GM12864 (cell line): ENCODE measurements around the gene WBP2.
"Not testable (repeated sequence)": the region's sequence is repeated elsewhere in the genome, so short reads cannot be mapped to it uniquely, and the experiment has no call there.

Experiments
- DNase-seq: peaks from one replicate; pipeline ENCODE4 v3.0.0-alpha.2; 2011; ENCODE audit warnings: low read depth
- H3K4me3 ChIP-seq: 2 replicates; pipeline ENCODE4 v1.5.1; 2011; ENCODE audit warnings: mild to moderate bottlenecking, low read depth, low read length, control low read depth
- TF ChIP-seq, protein P1 (sequence below): IDR thresholded peaks from 2 replicates; pipeline ENCODE4 v1.5.1; 2011; ENCODE audit warnings: low read depth, mild to moderate bottlenecking, moderate library complexity, low read length, control low read depth, inconsistent platforms; ENCODE audit errors: missing control alignments

WBP2 gene

GRCh38 chr17:75872434-75873351 is 17.6 kb upstream of the WBP2 start:
- DNase-seq = no peak
- TF ChIP-seq, protein P1, sequence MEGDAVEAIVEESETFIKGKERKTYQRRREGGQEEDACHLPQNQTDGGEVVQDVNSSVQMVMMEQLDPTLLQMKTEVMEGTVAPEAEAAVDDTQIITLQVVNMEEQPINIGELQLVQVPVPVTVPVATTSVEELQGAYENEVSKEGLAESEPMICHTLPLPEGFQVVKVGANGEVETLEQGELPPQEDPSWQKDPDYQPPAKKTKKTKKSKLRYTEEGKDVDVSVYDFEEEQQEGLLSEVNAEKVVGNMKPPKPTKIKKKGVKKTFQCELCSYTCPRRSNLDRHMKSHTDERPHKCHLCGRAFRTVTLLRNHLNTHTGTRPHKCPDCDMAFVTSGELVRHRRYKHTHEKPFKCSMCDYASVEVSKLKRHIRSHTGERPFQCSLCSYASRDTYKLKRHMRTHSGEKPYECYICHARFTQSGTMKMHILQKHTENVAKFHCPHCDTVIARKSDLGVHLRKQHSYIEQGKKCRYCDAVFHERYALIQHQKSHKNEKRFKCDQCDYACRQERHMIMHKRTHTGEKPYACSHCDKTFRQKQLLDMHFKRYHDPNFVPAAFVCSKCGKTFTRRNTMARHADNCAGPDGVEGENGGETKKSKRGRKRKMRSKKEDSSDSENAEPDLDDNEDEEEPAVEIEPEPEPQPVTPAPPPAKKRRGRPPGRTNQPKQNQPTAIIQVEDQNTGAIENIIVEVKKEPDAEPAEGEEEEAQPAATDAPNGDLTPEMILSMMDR = no peak
- no peak overlapping the region for H3K4me3 ChIP-seq

DNA sequence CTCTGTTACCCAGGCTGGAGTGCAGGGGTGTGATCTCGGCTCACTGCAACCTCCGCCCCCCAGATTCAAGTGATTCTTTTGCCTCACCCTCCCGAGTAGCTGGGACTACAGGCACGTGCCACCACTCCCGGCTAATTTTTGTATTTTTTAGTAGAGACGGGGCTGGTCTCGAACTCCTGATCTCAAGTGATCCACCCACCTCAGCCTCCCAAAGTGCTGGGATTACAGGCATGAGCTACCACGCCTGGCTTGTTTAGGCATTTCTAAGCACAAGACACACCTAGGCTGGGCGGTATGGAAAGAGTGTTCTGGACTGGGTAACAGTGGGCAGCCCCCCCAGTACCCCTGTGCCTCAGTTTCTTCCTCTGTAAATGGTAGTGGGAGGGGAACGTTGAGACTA is 15.1 kb upstream of the WBP2 start:
- not testable (repeated sequence) for DNase-seq

DNA sequence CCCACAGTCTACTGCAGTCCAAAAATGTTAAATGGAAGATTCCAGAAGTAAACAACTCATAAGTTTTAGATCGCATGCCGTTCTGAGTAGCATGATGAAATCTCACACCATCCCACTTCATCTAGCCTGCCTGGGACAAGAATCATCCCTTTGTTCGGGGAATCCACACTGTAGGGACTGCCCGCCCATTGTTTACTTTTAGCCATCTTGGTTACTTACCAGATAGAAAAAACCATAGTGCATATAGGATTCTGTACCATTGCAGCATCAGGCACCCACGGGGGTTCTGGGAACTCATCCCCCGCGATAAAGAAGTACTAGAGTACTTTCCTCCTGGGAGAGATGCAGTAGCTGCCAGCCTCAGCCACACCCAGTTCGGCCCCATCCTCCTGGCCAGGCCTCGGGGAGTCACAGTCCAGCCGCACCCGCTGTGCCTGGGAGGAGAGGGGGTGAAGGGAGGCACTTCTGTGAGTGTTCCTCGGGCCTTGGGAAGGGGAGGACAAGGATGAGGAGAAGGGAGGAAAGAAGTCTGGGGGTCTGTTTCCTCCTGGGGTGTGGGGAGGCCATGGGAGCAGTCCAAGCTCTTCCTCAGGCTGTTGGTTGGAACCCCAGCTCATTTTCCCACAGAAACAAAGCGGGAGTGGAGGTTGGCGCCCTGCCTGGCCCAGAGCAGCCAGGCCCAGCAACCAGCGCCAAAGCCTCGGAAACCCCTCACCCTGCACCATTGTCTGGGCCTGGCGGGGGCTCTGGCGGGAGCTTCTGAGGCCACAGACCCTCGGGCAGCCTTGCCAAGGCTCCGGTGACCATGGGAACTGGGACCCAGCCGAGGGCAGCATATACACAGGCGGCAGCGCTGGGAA is 14.4 kb upstream of the WBP2 start:
- no peak for DNase-seq
- no peak overlapping the region for H3K4me3 ChIP-seq
- TF ChIP-seq, protein P1 = no peak

More for the DNA sequence above, 15.1 kb upstream of the WBP2 start:
- H3K4me3 ChIP-seq = not testable (repeated sequence)

GRCh38 chr17:75868730-75869281 is 13.7 kb upstream of the WBP2 start:
- DNase-seq, H3K4me3 ChIP-seq: not testable (repeated sequence)

GRCh38 chr17:75865404-75866188 is 10.5 kb upstream of the WBP2 start:
- not testable (repeated sequence) for H3K4me3 ChIP-seq

GRCh38 chr17:75864887-75865286 is 9.8 kb upstream of the WBP2 start:
- H3K4me3 ChIP-seq, DNase-seq: not testable (repeated sequence)

More at GRCh38 chr17:75865404-75866188, 10.5 kb upstream of the WBP2 start:
- DNase-seq = not testable (repeated sequence)

DNA sequence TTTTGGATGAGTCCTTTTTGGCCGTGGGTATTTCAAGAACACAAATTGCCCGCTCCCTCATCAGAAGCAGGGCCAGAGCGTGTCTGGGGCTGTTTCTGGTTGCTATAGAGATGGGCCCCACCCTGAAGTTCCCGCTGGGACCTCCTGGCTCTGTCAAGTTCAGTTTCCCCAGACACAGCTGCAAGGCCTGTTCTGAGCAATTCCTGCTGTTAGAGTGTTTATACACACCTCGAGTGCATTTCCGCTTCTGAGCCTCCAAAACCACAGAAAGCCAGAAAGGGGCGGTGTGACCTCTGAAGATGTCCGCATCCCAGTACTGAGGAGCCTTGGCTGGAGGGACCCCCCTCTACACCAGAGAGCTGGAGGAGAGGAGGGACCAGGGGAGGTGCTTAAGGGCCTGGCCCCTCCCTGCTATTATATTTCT is 9.3 kb upstream of the WBP2 start:
- peak; percentile 82 for DNase-seq
- no peak overlapping the region for H3K4me3 ChIP-seq
- TF ChIP-seq, protein P1 = no peak

DNA sequence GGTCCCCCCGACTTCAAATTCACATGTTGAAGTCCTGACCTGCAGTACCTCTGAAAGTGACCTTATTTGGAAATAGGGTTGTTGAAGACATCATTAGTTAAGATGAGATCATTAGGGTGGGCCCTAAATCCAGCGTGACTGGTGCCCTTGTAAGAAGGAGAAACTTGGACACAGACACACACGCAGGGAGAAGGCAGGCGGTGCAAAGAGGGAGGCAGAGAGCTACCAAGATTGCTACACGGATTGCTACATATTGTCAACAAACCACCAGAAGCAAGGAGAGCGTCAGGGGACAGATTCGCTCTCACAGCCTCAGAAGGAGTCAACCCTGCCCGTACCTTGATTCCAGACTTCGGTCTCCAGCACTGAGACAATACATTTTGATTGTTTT is 6.8 kb upstream of the WBP2 start:
- DNase-seq = no peak
- TF ChIP-seq, protein P1 = no peak
- H3K4me3 ChIP-seq = no peak overlapping the region

DNA sequence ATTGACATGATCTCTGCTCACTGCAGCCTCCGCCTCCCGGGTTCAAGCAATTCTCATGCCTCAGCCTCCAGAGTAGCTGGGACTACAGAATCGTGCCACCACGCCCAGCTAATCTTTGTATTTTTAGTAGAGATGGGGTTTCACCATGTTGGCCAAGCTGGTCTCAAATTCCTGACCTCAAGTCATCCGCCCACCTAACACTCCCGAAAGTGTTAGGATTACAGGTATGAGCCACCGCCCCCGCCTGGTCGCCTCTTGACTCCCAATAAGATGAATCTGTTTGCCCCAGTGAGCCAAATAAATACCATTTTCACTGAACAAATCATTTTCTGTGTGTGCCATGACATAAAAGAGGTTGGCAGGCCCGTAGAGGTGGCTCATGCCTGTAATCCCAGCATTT is 4.2 kb upstream of the WBP2 start:
- H3K4me3 ChIP-seq, DNase-seq: not testable (repeated sequence)
